HEK293 (cell line): ENCODE measurements around the gene KANK3.

Source experiments
- GLIS2 ChIP-seq: fragments of 450-650 bp; formaldehyde crosslinking; IDR thresholded peaks from 2 replicates; pipeline ENCODE4 v1.5.1; 2016; ENCODE audit warnings: missing biosample characterization, missing genetic modification characterization
- INSM2 ChIP-seq: fragments of 450-650 bp; formaldehyde crosslinking; IDR thresholded peaks from 2 replicates; pipeline ENCODE4 v1.5.1; 2016; ENCODE audit warnings: missing biosample characterization, missing genetic modification characterization
- KLF17 ChIP-seq: fragments of 450-650 bp; formaldehyde crosslinking; IDR thresholded peaks from 2 replicates; pipeline ENCODE4 v1.5.1; 2016; ENCODE audit warnings: missing biosample characterization, missing genetic modification characterization
- OSR2 ChIP-seq: fragments of 450-650 bp; formaldehyde crosslinking; IDR thresholded peaks from 2 replicates; pipeline ENCODE4 v1.5.1; 2016; ENCODE audit warnings: missing biosample characterization, missing genetic modification characterization
- PRDM1 ChIP-seq: fragments of 450-650 bp; formaldehyde crosslinking; IDR thresholded peaks from 2 replicates; pipeline ENCODE4; 2016; ENCODE audit warnings: missing biosample characterization, missing genetic modification characterization
- SP2 ChIP-seq: fragments of 450-650 bp; formaldehyde crosslinking; IDR thresholded peaks from 2 replicates; pipeline ENCODE4 v1.5.1; 2016; ENCODE audit warnings: missing biosample characterization, missing genetic modification characterization
- SP7 ChIP-seq: fragments of 450-650 bp; formaldehyde crosslinking; IDR thresholded peaks from 2 replicates; pipeline ENCODE4 v1.5.1; 2016; ENCODE audit warnings: missing biosample characterization, missing genetic modification characterization
- TSHZ1 ChIP-seq: fragments of 450-650 bp; formaldehyde crosslinking; IDR thresholded peaks from 2 replicates; pipeline ENCODE4 v1.5.1; 2016; ENCODE audit warnings: missing biosample characterization, missing genetic modification characterization, borderline replicate concordance
- WT1 ChIP-seq: fragments of 450-650 bp; formaldehyde crosslinking; IDR thresholded peaks from 2 replicates; pipeline ENCODE4 v1.5.1; 2016; ENCODE audit warnings: missing biosample characterization, missing genetic modification characterization
- YY1 ChIP-seq: fragments of 450-650 bp; formaldehyde crosslinking; IDR thresholded peaks from 2 replicates; pipeline ENCODE4 v1.5.1; 2018; ENCODE audit warnings: missing biosample characterization, missing genetic modification characterization
- ZBTB11 ChIP-seq: fragments of 450-650 bp; formaldehyde crosslinking; conservative IDR thresholded peaks from 2 replicates; pipeline ENCODE4 v1.5.1; 2016; ENCODE audit warnings: low read depth, missing biosample characterization, missing genetic modification characterization
- ZBTB21 ChIP-seq: fragments of 450-650 bp; formaldehyde crosslinking; IDR thresholded peaks from 2 replicates; pipeline ENCODE4 v1.5.1; 2017; ENCODE audit warnings: missing biosample characterization, missing genetic modification characterization
- ZBTB26 ChIP-seq: fragments of 450-650 bp; formaldehyde crosslinking; optimal IDR thresholded peaks from 2 replicates; pipeline ENCODE3; 2016; ENCODE audit warnings: missing biosample characterization, mild to moderate bottlenecking, missing genetic modification characterization
- ZBTB44 ChIP-seq: fragments of 450-650 bp; IDR thresholded peaks from 2 replicates; pipeline ENCODE4 v1.5.1; 2018; ENCODE audit warnings: missing biosample characterization, mild to moderate bottlenecking, missing genetic modification characterization
- ZBTB7A ChIP-seq: fragments of 450-650 bp; formaldehyde crosslinking; IDR thresholded peaks from 2 replicates; pipeline ENCODE4 v1.5.1; 2016; ENCODE audit warnings: low read depth, missing biosample characterization, missing genetic modification characterization
- ZNF16 ChIP-seq: fragments of 450-650 bp; formaldehyde crosslinking; IDR thresholded peaks from 2 replicates; pipeline ENCODE4 v1.5.1; 2016; ENCODE audit warnings: low read depth, missing biosample characterization, missing genetic modification characterization
- ZNF169 ChIP-seq: fragments of 450-650 bp; formaldehyde crosslinking; IDR thresholded peaks from 2 replicates; pipeline ENCODE4 v1.5.1; 2016; ENCODE audit warnings: missing biosample characterization, missing genetic modification characterization
- ZNF239 ChIP-seq: fragments of 450-650 bp; formaldehyde crosslinking; IDR thresholded peaks from 2 replicates; pipeline ENCODE4 v1.5.1; 2016; ENCODE audit warnings: missing biosample characterization, missing genetic modification characterization
- ZNF292 ChIP-seq: fragments of 450-650 bp; formaldehyde crosslinking; IDR thresholded peaks from 2 replicates; pipeline ENCODE4 v1.5.1; 2016; ENCODE audit warnings: low read depth, missing biosample characterization, missing genetic modification characterization, borderline replicate concordance
- ZNF311 ChIP-seq: fragments of 450-650 bp; formaldehyde crosslinking; IDR thresholded peaks from 2 replicates; pipeline ENCODE4 v1.5.1; 2017; ENCODE audit warnings: missing biosample characterization, missing genetic modification characterization, borderline replicate concordance
- ZNF324 ChIP-seq: fragments of 450-650 bp; formaldehyde crosslinking; IDR thresholded peaks from 2 replicates; pipeline ENCODE4 v1.5.1; 2016; ENCODE audit warnings: missing biosample characterization, missing genetic modification characterization
- ZNF513 ChIP-seq: fragments of 450-650 bp; IDR thresholded peaks from 2 replicates; pipeline ENCODE4 v1.5.1; 2018; ENCODE audit warnings: missing biosample characterization, missing genetic modification characterization
- ZNF529 ChIP-seq: fragments of 450-650 bp; formaldehyde crosslinking; IDR thresholded peaks from 2 replicates; pipeline ENCODE4 v1.5.1; 2017; ENCODE audit warnings: missing genetic modification characterization, missing biosample characterization; ENCODE audit not compliant: insufficient replicate concordance
- ZNF791 ChIP-seq: fragments of 450-650 bp; formaldehyde crosslinking; IDR thresholded peaks from 2 replicates; pipeline ENCODE4 v1.5.1; 2016; ENCODE audit warnings: missing biosample characterization, missing genetic modification characterization
- ZSCAN30 ChIP-seq: fragments of 450-650 bp; IDR thresholded peaks from 2 replicates; pipeline ENCODE4 v1.5.1; 2018; ENCODE audit warnings: missing biosample characterization, mild to moderate bottlenecking, missing genetic modification characterization, moderate library complexity

Gene KANK3

GRCh38 chr19:8389891-8390616 lies 47.0 kb upstream of the KANK3 start, which contains the start of gene RAB11B (continued):
- TF ChIP-seq PRDM1 (tag by site-specific recombination) (0 out of 2 replicates have a peak, but pooled peaks have one; percentile 32), ZBTB7A (tag by site-specific recombination) (no peak; the same call in 1 of the 2 replicates), KLF17 (peak; percentile 97; the same call in 1 of the 2 replicates), ZBTB21 (tag by site-specific recombination) (peak; percentile 100), WT1 (tag by site-specific recombination) (peak; percentile 21; the same call in 1 of the 2 replicates), ZBTB26 (tag by site-specific recombination) (peak; percentile 87), ZNF239 (tag by site-specific recombination) (no peak), OSR2 (tag by site-specific recombination) (no peak), ZBTB44 (peak; percentile 67; the same call in 1 of the 2 replicates), ZBTB11 (peak; percentile 70), SP7 (tag by site-specific recombination) (peak; percentile 96), ZNF529 (tag by site-specific recombination) (no peak), ZNF169 (no peak), SP2 (tag by site-specific recombination) (peak; percentile 100), ZSCAN30 (tag by site-specific recombination) (peak; percentile 76; the same call in 1 of the 2 replicates), ZNF292 (no peak), INSM2 (tag by site-specific recombination) (peak; percentile 97), ZNF513 (tag by site-specific recombination) (no peak; the same call in 1 of the 2 replicates), ZNF791 (tag by site-specific recombination) (no peak), TSHZ1 (tag by site-specific recombination) (peak; percentile 86), ZNF324 (tag by site-specific recombination) (peak; percentile 91; the same call in 1 of the 2 replicates), GLIS2 (peak; percentile 89), ZNF311 (tag by site-specific recombination) (no peak), ZNF16 (tag by site-specific recombination) (no peak), YY1 (no peak; the same call in 1 of the 2 replicates)
